HepG2 (cell line): ENCODE measurements around the gene MYH9. TPM values are rescaled to one million over a fixed set of nuclear protein-coding genes. Genes with fewer than 3 reads are reported as not detected.

Source experiments
- ATAC-seq: fragments of 200-7000 bp; cut with Tn5 transposase; 3 replicates; pipeline ENCODE4 v1.9.1; 2020; ENCODE audit warnings: mild to moderate bottlenecking, moderate library complexity
- BruUV-seq: library from RNA; stranded (reverse); fragments of 400-500 nt; replicated peaks from 2 replicates; lab custom pipeline; 2021; lab: Mats Ljungman, UMichigan
- CTCF ChIA-PET: fragments of 300-600 bp; formaldehyde crosslinking; extraction: SDS; loops from one replicate; lab custom pipeline; 2021; ENCODE audit warnings: low total read pairs, inconsistent platforms, low intra/inter-chr PET ratio; lab: Yijun Ruan, JAX
- POLR2A ChIA-PET: fragments of 350-600 bp; sonication (Branson Sonifier 250); formaldehyde crosslinking; loops from one replicate; lab custom pipeline; 2020; ENCODE audit warnings: antibody characterized with exemption, inconsistent platforms; lab: Yijun Ruan, JAX
- DNase-seq: peaks from one replicate; pipeline ENCODE4 v3.0.0-alpha.2; 2015; ENCODE audit warnings: low spot score
- FAIRE-seq: peaks from 3 replicates; lab custom pipeline; 2011; peaks lifted over from hg19 to GRCh38; lab: Jason Lieb, UNC
- H2AFZ ChIP-seq: one replicate; pipeline ENCODE4 v1.6.1; 2011; ENCODE audit warnings: low read length, inconsistent platforms
- H3K27ac ChIP-seq: fragments of 300-600 bp; 3 replicates; pipeline ENCODE4 v1.8.0; 2011; ENCODE audit warnings: mixed run types, mild to moderate bottlenecking, mixed read lengths, low read length, inconsistent platforms; ENCODE audit not compliant: insufficient read depth; ENCODE audit errors: extremely low read length
- H3K27me3 ChIP-seq, 2 experiments: fragments of 200-600 bp in 1 of 2; 2 replicates in 1 of 2; 3 replicates in 1 of 2; pipeline versions ENCODE4 v1.6.0 to v1.8.0; 2011; ENCODE audit warnings: low read length in 2 of 2, mild to moderate bottlenecking in 2 of 2, moderate library complexity in 2 of 2, inconsistent platforms in 1 of 2; ENCODE audit not compliant: insufficient read depth in 2 of 2, control insufficient read depth in 1 of 2
- H3K36me3 ChIP-seq, 2 experiments: fragments of 200-600 bp in 1 of 2; replicated peaks in 1 of 2; 2 replicates in 1 of 2; 3 replicates in 1 of 2; pipeline versions ENCODE4 v1.5.1 to v1.8.0; 2011; ENCODE audit warnings: low read length in 2 of 2, inconsistent platforms in 1 of 2; ENCODE audit not compliant: insufficient read depth in 2 of 2, control insufficient read depth in 1 of 2
- H3K4me1 ChIP-seq: 2 replicates; pipeline ENCODE4 v1.5.1; 2012; ENCODE audit warnings: low read length, inconsistent platforms; ENCODE audit not compliant: insufficient read depth
- H3K4me2 ChIP-seq: 2 replicates; pipeline ENCODE4 v1.6.0; 2011; ENCODE audit warnings: low read depth, low read length, inconsistent platforms
- H3K4me3 ChIP-seq, 3 experiments: fragments of 200-600 bp in 1 of 3; sonication (generic), shearing (Covaris generic) in 1 of 3; replicated peaks in 1 of 3; 2 replicates each; pipeline ENCODE4 v1.5.1; 2011 to 2016; ENCODE audit warnings: low read length in 3 of 3, inconsistent platforms in 2 of 3, low read depth in 2 of 3, mild to moderate bottlenecking in 2 of 3, control low read depth in 1 of 3, mixed read lengths in 1 of 3; ENCODE audit not compliant: insufficient read depth in 1 of 3
- H3K79me2 ChIP-seq: one replicate; pipeline ENCODE4 v1.6.1; 2011; ENCODE audit warnings: low read length, inconsistent platforms; ENCODE audit not compliant: insufficient read depth
- H3K9ac ChIP-seq: 2 replicates; pipeline ENCODE4 v1.6.0; 2011; ENCODE audit warnings: mild to moderate bottlenecking, low read depth, low read length, inconsistent platforms; ENCODE audit not compliant: insufficient read depth
- H3K9me3 ChIP-seq: 2 replicates; pipeline ENCODE4 v1.5.1; 2012; ENCODE audit warnings: mild to moderate bottlenecking, low read length
- H4K20me1 ChIP-seq: 2 replicates; pipeline ENCODE4 v1.6.0; 2011; ENCODE audit warnings: inconsistent platforms, mild to moderate bottlenecking, low read length, moderate library complexity; ENCODE audit not compliant: insufficient read depth
- ATAD3A ChIP-seq: sonication (generic); formaldehyde crosslinking; IDR thresholded peaks from 2 replicates; pipeline ENCODE4 v1.4.0; 2020; ENCODE audit warnings: missing genetic modification reagents
- ATRX ChIP-seq: sonication (generic); formaldehyde crosslinking; IDR thresholded peaks from 2 replicates; pipeline ENCODE4 v1.4.0; 2020; ENCODE audit warnings: missing genetic modification reagents, borderline replicate concordance
- BCL6 ChIP-seq: IDR thresholded peaks from 2 replicates; pipeline ENCODE4 v1.6.1; 2016; ENCODE audit warnings: missing genetic modification reagents, missing compliant biosample characterization
- BCLAF1 ChIP-seq: fragments of 450-650 bp; IDR thresholded peaks from 2 replicates; pipeline ENCODE4 v1.6.1; 2017; ENCODE audit warnings: mild to moderate bottlenecking
- PREB ChIP-seq: sonication (generic); formaldehyde crosslinking; IDR thresholded peaks from 2 replicates; pipeline ENCODE4 v1.4.0; 2020; ENCODE audit warnings: missing genetic modification reagents
- RBM22 ChIP-seq: fragments of 200-400 bp; formaldehyde crosslinking; optimal IDR thresholded peaks from 2 replicates; pipeline ENCODE3; 2017; ENCODE audit warnings: mild to moderate bottlenecking, low read length, moderate library complexity
- SIN3B ChIP-seq: fragments of 150-350 bp; IDR thresholded peaks from 2 replicates; pipeline ENCODE4 v1.6.1; 2014; ENCODE audit warnings: low read length
- SRSF1 ChIP-seq: fragments of 200-400 bp; formaldehyde crosslinking; optimal IDR thresholded peaks from 2 replicates; pipeline ENCODE3; 2017; ENCODE audit warnings: mild to moderate bottlenecking, low read depth, low read length, moderate library complexity
- STAG1 ChIP-seq: sonication (generic); formaldehyde crosslinking; IDR thresholded peaks from 2 replicates; pipeline ENCODE4 v1.4.0; 2020; ENCODE audit warnings: missing genetic modification reagents
- STAT5B ChIP-seq: sonication (generic); formaldehyde crosslinking; IDR thresholded peaks from 2 replicates; pipeline ENCODE4 v1.4.0; 2020; ENCODE audit warnings: missing genetic modification reagents
- ZBTB38 ChIP-seq: sonication (generic); formaldehyde crosslinking; IDR thresholded peaks from 2 replicates; pipeline ENCODE4 v1.5.1; 2020; ENCODE audit warnings: mild to moderate bottlenecking, missing genetic modification reagents
- ZNF589 ChIP-seq: sonication (generic); formaldehyde crosslinking; conservative IDR thresholded peaks from 2 replicates; pipeline ENCODE4 v1.8.0; 2022; ENCODE audit warnings: mild to moderate bottlenecking, moderate library complexity, missing genetic modification reagents
- ZNF7 ChIP-seq: IDR thresholded peaks from 2 replicates; pipeline ENCODE4 v1.6.1; 2016; ENCODE audit warnings: missing biosample characterization, missing genetic modification reagents
- ZNF75D ChIP-seq: sonication (generic); formaldehyde crosslinking; IDR thresholded peaks from 2 replicates; pipeline ENCODE4 v1.8.1; 2023; ENCODE audit warnings: missing genetic modification reagents, mild to moderate bottlenecking, borderline replicate concordance
- ZNF891 ChIP-seq: sonication (generic); formaldehyde crosslinking; IDR thresholded peaks from 2 replicates; pipeline ENCODE4 v1.5.0; 2020; ENCODE audit warnings: mild to moderate bottlenecking, missing genetic modification reagents
- WGBS: methylation state at CpG from one replicate; pipeline ENCODE4 v1.1.6; 2017; ENCODE audit warnings: low lambda C conversion rate; 5-methylcytosine and 5-hydroxymethylcytosine counted together
- in situ Hi-C: cut with HindIII; loops from 2 replicates; pipeline ENCODE4 v1.10.0; 2017; ENCODE audit warnings: low pct_unique_long_range_greater_than_20kb; ENCODE audit not compliant: extremely low pct_ligation_motif_present
- intact Hi-C: fragments of 100-400 bp; cut with micrococcal nuclease; formaldehyde crosslinking; loops from one replicate; pipeline ENCODE4 v1.10.0; 2022; ENCODE audit not compliant: unreplicated experiment
- polyA plus RNA-seq, 8 experiments: library from polyadenylated mRNA; depleted of rRNA in 3 of 8; stranded (reverse) in 7 of 8; unstranded in 1 of 8; fragments of >200 nt; fragmentation: Illumina TruSeq in 4 of 8; extraction: Trizol in 4 of 8; gene quantifications; 2 replicates each; pipeline versions ENCODE4 v1.2.1 to v1.2.3, GENCODE V29; 2011 to 2016; ENCODE audit warnings: low read depth in 4 of 8, missing spikeins in 1 of 8, mixed read lengths in 1 of 8; ENCODE audit not compliant: insufficient read depth in 1 of 8
- total RNA-seq, 5 experiments: library from RNA; depleted of rRNA; stranded (reverse); fragments of >200 nt; fragmentation: Illumina TruSeq; extraction: Trizol; gene quantifications; 2 replicates each; pipeline ENCODE4 v1.2.3, GENCODE V29; 2016; ENCODE audit warnings: low read depth in 1 of 5

Gene MYH9
- total and polyA plus RNA-seq, 2 of the 13 experiments (the other 11 are each of a cell fraction or from before 2014, with no cell fraction given) = 50.7 to 98.5 TPM

- CTCF ChIA-PET = no interaction called here
These were observed 83.9 kb downstream of the MYH9 start for GRCh38 chr22:36303874-36304273.

GRCh38 chr22:36303115-36303467 is 84.7 kb downstream of the MYH9 start:
- CTCF ChIA-PET = no interaction called here
- TF ChIP-seq STAG1 (CRISPR knock-in tag) (no peak), BCL6 (CRISPR knock-in tag) (no peak), ZNF589 (no peak), ATAD3A (CRISPR knock-in tag) (no peak), PREB (CRISPR knock-in tag) (no peak), SIN3B (no peak), STAT5B (CRISPR knock-in tag) (no peak), ATRX (CRISPR knock-in tag) (no peak), ZNF891 (CRISPR knock-in tag) (no peak), RBM22 (no peak), ZNF7 (CRISPR knock-in tag) (no peak), BCLAF1 (no peak)

More at GRCh38 chr22:36303874-36304273, 83.9 kb downstream of the MYH9 start:
- H3K27ac ChIP-seq = no peak overlapping the region
- peak; percentile 24; the same call in 1 of the 2 replicates for TF ChIP-seq ZBTB38 (CRISPR knock-in tag)
- peak; percentile 36 for TF ChIP-seq SRSF1
- TF ChIP-seq ZNF75D (CRISPR knock-in tag) = no peak
- H3K9ac ChIP-seq = no peak overlapping the region
- no peaks in the 10 kb centered on the region for H4K20me1 ChIP-seq
- no peak for DNase-seq
- no peak overlapping the region for H2AFZ ChIP-seq
- no TSS peak for BruUV-seq
- H3K79me2 ChIP-seq = no peaks in the 10 kb centered on the region
- H3K4me2 ChIP-seq = no peak overlapping the region
- 96% methylated on average over 9 of the region's 13 CpGs for WGBS
- no peak for FAIRE-seq
- ATAC-seq = no peak
- in situ Hi-C loops = loop anchor here (5.0 kb wide), 1 partner anchor 163 kb away; no protein-coding TSS in a partner anchor
- intact Hi-C loops = no loop called here
- POLR2A ChIA-PET = interaction anchor here (0.6 kb wide), 1 partner anchor 178 kb away, joined by 3 read pairs; the partner anchor contains the start of gene TXN2
- peaks cover 56 to 85% of the 10 kb centered on the region in 2 experiments for H3K36me3 ChIP-seq
- H3K4me3 ChIP-seq = no peak overlapping the region
- no peaks in the 10 kb centered on the region for H3K27me3 ChIP-seq
- no peaks in the 10 kb centered on the region for H3K9me3 ChIP-seq
- H3K4me1 ChIP-seq = peaks cover 14% of the 10 kb centered on the region

More at GRCh38 chr22:36303115-36303467, 84.7 kb downstream of the MYH9 start:
- ATAC-seq = no peak
- no peak for FAIRE-seq
- H3K79me2 ChIP-seq = no peaks in the 10 kb centered on the region
- no peak overlapping the region for H3K27ac ChIP-seq
- BruUV-seq = no TSS peak
- no peaks in the 10 kb centered on the region for H3K27me3 ChIP-seq
- intact Hi-C loops (no loop called here), in situ Hi-C loops (loop anchor here (5.0 kb wide), 1 partner anchor 164 kb away; no protein-coding TSS in a partner anchor)
- H3K4me2 ChIP-seq = no peak overlapping the region
- POLR2A ChIA-PET = no interaction called here
- H2AFZ ChIP-seq = no peak overlapping the region
- no peak overlapping the region for H3K4me3 ChIP-seq
- no peaks in the 10 kb centered on the region for H4K20me1 ChIP-seq
- DNase-seq = no peak
- peaks cover 6% of the 10 kb centered on the region for H3K4me1 ChIP-seq
- no CpG with 5 or more reads among the region's 9 CpGs for WGBS
- H3K9ac ChIP-seq = no peak overlapping the region
- H3K36me3 ChIP-seq = peaks cover 57 to 87% of the 10 kb centered on the region in 2 experiments
- H3K9me3 ChIP-seq = no peaks in the 10 kb centered on the region
